Tibial nerve (tissue), 4 donors: ENCODE measurements around the gene NR2F6.

Source experiments
- EP300 ChIP-seq, 2 donors: sonication (generic); formaldehyde crosslinking; IDR thresholded peaks; one replicate each; pipeline ENCODE4 v1.6.1; 2017; ENCODE audit warnings: antibody characterized with exemption in 2 of 2, mild to moderate bottlenecking in 1 of 2
- POLR2A ChIP-seq, 2 donors: fragments of 450-650 bp; IDR thresholded peaks; one replicate each; pipeline ENCODE4 v1.6.1; 2017; ENCODE audit warnings: antibody characterized with exemption in 2 of 2, mild to moderate bottlenecking in 2 of 2, moderate library complexity in 2 of 2
- TF ChIP-seq, protein P1 (sequence below), 5 experiments: fragments of 200-600 bp in 3 of 5; fragments of 450-650 bp in 2 of 5; sonication (generic) in 3 of 5; IDR thresholded peaks; one replicate each; pipeline ENCODE4 v1.5.1; 2016 to 2019; ENCODE audit warnings: antibody characterized with exemption in 5 of 5, mild to moderate bottlenecking in 3 of 5, moderate library complexity in 2 of 5

DNA sequence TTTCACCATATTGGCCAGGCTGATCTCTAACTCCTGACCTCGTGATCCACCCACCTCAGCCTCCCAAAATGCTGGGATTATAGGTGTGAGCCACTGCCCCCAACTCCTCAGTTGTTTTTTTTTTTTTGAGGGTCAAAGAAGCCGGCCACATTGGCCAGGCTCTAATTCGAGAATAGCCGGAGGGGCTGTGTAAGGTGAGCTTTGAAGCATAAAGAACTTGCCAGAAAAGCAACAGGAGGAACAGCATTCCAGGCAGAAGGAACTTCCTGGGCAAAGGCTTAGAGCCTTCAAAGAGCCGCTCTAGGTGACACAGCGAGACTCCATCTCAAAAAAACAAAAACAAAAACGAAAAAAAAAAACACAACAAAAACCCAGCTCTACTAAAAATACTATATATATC lies 20.3 kb upstream of the NR2F6 start:
- TF ChIP-seq, protein P1, sequence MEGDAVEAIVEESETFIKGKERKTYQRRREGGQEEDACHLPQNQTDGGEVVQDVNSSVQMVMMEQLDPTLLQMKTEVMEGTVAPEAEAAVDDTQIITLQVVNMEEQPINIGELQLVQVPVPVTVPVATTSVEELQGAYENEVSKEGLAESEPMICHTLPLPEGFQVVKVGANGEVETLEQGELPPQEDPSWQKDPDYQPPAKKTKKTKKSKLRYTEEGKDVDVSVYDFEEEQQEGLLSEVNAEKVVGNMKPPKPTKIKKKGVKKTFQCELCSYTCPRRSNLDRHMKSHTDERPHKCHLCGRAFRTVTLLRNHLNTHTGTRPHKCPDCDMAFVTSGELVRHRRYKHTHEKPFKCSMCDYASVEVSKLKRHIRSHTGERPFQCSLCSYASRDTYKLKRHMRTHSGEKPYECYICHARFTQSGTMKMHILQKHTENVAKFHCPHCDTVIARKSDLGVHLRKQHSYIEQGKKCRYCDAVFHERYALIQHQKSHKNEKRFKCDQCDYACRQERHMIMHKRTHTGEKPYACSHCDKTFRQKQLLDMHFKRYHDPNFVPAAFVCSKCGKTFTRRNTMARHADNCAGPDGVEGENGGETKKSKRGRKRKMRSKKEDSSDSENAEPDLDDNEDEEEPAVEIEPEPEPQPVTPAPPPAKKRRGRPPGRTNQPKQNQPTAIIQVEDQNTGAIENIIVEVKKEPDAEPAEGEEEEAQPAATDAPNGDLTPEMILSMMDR (IDR thresholded peaks at IDR 0.05), result no peak
- TF ChIP-seq POLR2A (IDR thresholded peaks at IDR 0.05) (no peak), EP300 (IDR thresholded peaks at IDR 0.05) (no peak)
